ENCODE data around the gene RAPGEF3. TPM values are rescaled to one million over a fixed set of nuclear protein-coding genes. Genes with fewer than 3 reads are reported as not detected.

Gene RAPGEF3
- total RNA-seq, 4 donors from 2014 or later: 17.0 to 27.0 (median 22.3) TPM

DNA sequence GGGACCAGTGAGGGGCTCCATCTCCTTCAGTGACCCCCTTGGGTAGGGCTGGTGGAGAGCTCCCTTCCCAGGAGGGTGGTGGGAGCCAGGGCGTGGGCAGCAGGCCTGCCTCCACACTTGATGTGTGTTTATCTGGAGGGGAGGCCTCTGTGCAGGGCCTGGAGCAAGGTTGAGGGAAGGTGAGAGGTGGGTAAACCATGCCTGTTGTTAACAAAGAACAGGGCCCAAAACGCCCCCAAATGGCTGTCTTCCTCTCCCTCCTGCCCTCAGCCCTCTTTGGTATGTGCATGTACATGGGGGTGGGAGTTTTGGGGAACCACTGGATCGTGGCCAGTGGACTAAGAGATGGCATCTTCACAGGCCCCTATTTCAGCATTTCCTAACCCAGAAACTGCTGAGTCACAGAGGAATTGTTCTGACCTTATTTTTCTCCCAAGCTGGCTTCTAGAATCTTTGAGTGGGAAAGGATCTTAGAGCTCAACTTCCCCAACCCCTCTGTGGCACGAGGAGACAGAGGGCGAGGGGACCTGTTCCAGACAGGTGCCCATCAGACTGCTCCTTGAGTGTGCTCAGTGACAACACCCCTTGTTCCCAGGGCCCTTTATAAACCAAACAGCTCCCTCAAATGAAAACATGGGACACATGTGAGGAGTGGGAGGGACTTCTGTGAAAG is 17.9 kb upstream of the RAPGEF3 start:
- DNase-seq (no peak), ATAC-seq (no peak)
- intact Hi-C loops (cut with DNase I; ENCODE audit: low total_unique reads): loop anchor here (5.0 kb wide), 1 partner anchor 124 kb away; no protein-coding TSS in a partner anchor
- no peaks in the 10 kb centered on the region for H3K36me3 ChIP-seq
- in situ Hi-C loops (cut with MboI; ENCODE audit: low sequenced_read_pairs in 4 of 4): loop anchor here (5.0 to 10.0 kb wide), 4 partner anchors 34 to 64 kb away; no protein-coding TSS in a partner anchor
- H3K27ac ChIP-seq: peak overlapping the region; percentile 63 to 78 (median 74)
- H3K9me3 ChIP-seq: no peaks in the 10 kb centered on the region
- peaks cover 55 to 66% of the 10 kb centered on the region in 2 donors for H3K4me1 ChIP-seq
- H3K27me3 ChIP-seq: no peaks in the 10 kb centered on the region
- H3K4me3 ChIP-seq: no peak overlapping the region
- TF ChIP-seq, protein P1, sequence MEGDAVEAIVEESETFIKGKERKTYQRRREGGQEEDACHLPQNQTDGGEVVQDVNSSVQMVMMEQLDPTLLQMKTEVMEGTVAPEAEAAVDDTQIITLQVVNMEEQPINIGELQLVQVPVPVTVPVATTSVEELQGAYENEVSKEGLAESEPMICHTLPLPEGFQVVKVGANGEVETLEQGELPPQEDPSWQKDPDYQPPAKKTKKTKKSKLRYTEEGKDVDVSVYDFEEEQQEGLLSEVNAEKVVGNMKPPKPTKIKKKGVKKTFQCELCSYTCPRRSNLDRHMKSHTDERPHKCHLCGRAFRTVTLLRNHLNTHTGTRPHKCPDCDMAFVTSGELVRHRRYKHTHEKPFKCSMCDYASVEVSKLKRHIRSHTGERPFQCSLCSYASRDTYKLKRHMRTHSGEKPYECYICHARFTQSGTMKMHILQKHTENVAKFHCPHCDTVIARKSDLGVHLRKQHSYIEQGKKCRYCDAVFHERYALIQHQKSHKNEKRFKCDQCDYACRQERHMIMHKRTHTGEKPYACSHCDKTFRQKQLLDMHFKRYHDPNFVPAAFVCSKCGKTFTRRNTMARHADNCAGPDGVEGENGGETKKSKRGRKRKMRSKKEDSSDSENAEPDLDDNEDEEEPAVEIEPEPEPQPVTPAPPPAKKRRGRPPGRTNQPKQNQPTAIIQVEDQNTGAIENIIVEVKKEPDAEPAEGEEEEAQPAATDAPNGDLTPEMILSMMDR (IDR thresholded peaks at IDR 0.05 in 4 of 5, conservative IDR thresholded peaks at IDR 0.05 in 1 of 5): no peak
- TF ChIP-seq POLR2A (IDR thresholded peaks at IDR 0.05): no peak

DNA sequence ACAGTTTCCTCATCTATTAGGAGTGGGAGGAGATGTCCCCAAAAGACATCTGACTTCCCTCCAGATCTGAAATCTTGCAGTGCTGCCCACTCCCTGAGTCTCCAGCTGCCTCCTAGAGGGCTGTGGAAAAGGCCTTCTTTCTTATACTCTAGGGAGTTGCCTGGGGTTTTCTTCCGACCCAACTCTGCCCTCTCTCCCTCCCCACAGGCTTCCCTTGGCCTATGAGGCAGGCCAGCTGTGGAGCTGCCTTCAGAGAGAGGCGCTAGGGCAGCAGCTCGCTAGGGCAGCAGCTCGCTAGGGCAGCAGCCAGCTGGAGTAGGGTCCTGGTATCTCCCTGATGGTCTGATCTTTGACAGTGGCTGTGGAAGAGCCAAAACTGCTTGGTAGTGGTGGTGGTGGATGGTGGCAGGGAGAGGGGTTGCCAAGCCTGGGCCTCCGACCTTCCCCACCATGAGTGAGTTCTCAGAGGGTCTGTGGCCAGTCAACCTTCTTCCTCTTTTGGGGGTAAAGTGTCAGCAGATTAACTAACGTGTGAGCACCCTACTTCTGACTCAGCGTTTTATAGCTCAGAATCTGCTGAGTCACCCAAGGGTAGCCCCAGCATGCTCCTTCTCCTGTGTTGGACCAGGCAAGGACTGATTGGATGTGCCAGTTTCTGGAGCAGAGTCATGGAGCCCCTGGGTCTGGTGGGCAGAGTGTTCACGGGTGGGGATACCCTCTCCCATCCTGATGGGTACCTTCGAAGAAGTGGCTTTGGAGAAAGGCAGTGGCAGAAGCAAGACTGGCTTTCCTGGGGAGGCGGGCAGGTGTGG is 16.6 kb upstream of the RAPGEF3 start:
- no peak for ATAC-seq
- no peaks in the 10 kb centered on the region for H3K9me3 ChIP-seq
- no peaks in the 10 kb centered on the region for H3K27me3 ChIP-seq
- no peaks in the 10 kb centered on the region for H3K36me3 ChIP-seq
- H3K4me3 ChIP-seq: no peak overlapping the region
- in situ Hi-C loops (cut with MboI; ENCODE audit: low sequenced_read_pairs in 4 of 4) (loop anchor here (5.0 to 10.0 kb wide), 4 partner anchors 33 to 63 kb away; no protein-coding TSS in a partner anchor), intact Hi-C loops (cut with DNase I; ENCODE audit: low total_unique reads) (loop anchor here (5.0 kb wide), 1 partner anchor 123 kb away; no protein-coding TSS in a partner anchor)
- H3K4me1 ChIP-seq: peaks cover 55 to 64% of the 10 kb centered on the region in 2 donors
- peak overlapping the region; percentile 63 to 78 (median 74) for H3K27ac ChIP-seq
- no peak for DNase-seq
- no peak for TF ChIP-seq POLR2A (IDR thresholded peaks at IDR 0.05)

DNA sequence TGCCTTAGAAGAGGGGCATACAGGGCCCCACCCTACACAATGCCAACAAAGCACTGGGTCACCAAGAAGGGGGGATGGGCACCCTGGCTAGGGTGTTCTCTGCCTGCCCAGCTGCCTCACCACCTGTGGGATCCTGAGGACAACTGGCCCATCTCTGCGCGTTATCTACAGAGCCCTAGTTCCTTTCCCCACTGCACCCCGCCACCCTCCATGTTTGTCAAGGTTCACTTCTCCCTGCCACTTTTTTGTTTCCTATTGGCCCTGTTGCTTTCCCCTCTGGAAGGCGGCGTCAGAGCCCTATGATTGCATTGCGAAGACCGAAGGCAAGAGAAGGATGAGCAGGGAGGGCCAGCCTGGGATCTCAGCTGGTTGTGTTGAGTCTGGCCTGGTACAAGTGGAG is 16.0 kb upstream of the RAPGEF3 start:
- Histone ChIP-seq H3K36me3 (no peaks in the 10 kb centered on the region), H3K27ac (peak overlapping the region; percentile 63 to 78 (median 74)), H3K27me3 (no peaks in the 10 kb centered on the region), H3K9me3 (no peaks in the 10 kb centered on the region), H3K4me3 (no peak overlapping the region), H3K4me1 (peaks cover 55 to 69% of the 10 kb centered on the region in 2 donors)
- DNase-seq: no peak
- ATAC-seq: no peak
- TF ChIP-seq, protein P1 (IDR thresholded peaks at IDR 0.05 in 4 of 5, conservative IDR thresholded peaks at IDR 0.05 in 1 of 5): no peak
- TF ChIP-seq POLR2A (IDR thresholded peaks at IDR 0.05): no peak
- in situ Hi-C loops (cut with MboI; ENCODE audit: low sequenced_read_pairs in 4 of 4): loop anchor here (5.0 to 10.0 kb wide), 4 partner anchors 32 to 63 kb away; no protein-coding TSS in a partner anchor
- intact Hi-C loops (cut with DNase I; ENCODE audit: low total_unique reads): loop anchor here (5.0 kb wide), 1 partner anchor 122 kb away; no protein-coding TSS in a partner anchor

DNA sequence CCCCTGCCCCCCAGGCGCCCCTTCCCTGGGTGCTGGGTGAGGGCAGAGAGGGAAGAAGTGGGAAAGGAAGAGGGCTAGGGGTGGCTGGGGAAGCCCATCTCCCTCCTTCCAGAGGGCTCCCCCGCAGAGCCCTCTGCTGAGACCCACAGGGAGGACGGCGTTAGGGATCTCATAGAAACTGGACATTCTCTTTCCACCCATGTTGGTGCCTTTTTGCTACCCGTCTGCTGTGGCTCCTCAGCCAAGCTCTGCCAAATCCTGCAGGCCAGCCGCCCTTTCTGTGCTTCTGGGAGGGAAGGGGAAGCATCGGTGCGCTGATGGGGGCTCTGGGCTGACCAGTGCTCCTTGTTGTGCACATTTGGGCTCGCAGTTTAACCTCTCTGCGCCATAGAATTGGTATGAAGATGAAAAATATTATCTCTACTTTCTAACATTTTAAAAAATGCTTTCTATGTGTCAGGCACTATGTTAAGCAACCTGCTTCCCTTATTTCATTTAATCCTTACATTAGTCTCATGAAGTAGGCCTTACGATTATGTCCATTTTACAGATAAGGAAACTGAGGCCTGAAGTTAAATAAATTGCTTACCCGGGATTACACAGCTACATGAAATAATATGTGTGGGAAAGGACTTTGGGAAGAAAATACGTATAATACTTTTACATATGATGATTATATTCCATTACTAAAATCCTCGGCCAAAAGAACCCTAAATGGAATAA is 15.3 kb upstream of the RAPGEF3 start:
- intact Hi-C loops (cut with DNase I; ENCODE audit: low total_unique reads): loop anchor here (2.0 kb wide), 1 partner anchor 65 kb away; no protein-coding TSS in a partner anchor
- no peak for TF ChIP-seq POLR2A (IDR thresholded peaks at IDR 0.05)
- TF ChIP-seq, protein P1 (IDR thresholded peaks at IDR 0.05 in 4 of 5, conservative IDR thresholded peaks at IDR 0.05 in 1 of 5): peak in 1 of 5 experiments; percentile 9
- H3K27me3 ChIP-seq: no peaks in the 10 kb centered on the region
- peaks cover 54 to 62% of the 10 kb centered on the region in 2 donors for H3K4me1 ChIP-seq
- ATAC-seq (peak; percentile 4 to 6), DNase-seq (no peak)
- in situ Hi-C loops (cut with MboI; ENCODE audit: low sequenced_read_pairs in 4 of 4): loop anchor here in 2 of 4 donors (10.0 kb wide), 1 partner anchor 59 kb away; no protein-coding TSS in a partner anchor
- no peaks in the 10 kb centered on the region for H3K36me3 ChIP-seq
- H3K27ac ChIP-seq: peak overlapping the region; percentile 76 to 93 (median 90)
- no peaks in the 10 kb centered on the region for H3K9me3 ChIP-seq
- H3K4me3 ChIP-seq: peak overlapping the region; percentile 70 to 97 (median 79)
